ENCODE data around the gene EIF4H. TPM values are rescaled to one million over a fixed set of nuclear protein-coding genes. Genes with fewer than 3 reads are reported as not detected.
"Not testable (repeated sequence)": the region's sequence is repeated elsewhere in the genome, so short reads cannot be mapped to it uniquely, and the experiment has no call there.

EIF4H gene
- total RNA-seq, 2 experiments from 2014 or later: 240 to 264 TPM

GRCh38 chr7:74193913-74194312, 19.8 kb downstream of the EIF4H start:
- DNase-seq: no peak
- peaks cover 54% of the 10 kb centered on the region for H3K36me3 Mint-ChIP-seq (ENCODE audit: low read depth)
- POLR2A ChIA-PET: no interaction called here
- peak overlapping the region; percentile 5 for H3K27ac Mint-ChIP-seq
- no peaks in the 10 kb centered on the region for H3K9me3 Mint-ChIP-seq
- no peak overlapping the region for H3K4me3 Mint-ChIP-seq
- CTCF ChIA-PET: interaction anchor here (0.5 to 2.3 kb wide), 4 partner anchors 12 to 503 kb away, joined by 3 to 11 read pairs (median 8); no protein-coding TSS in a partner anchor
- peaks cover 10% of the 10 kb centered on the region for H3K4me1 Mint-ChIP-seq
- no peaks in the 10 kb centered on the region for H3K27me3 Mint-ChIP-seq

- CTCF ChIA-PET: interaction anchor here (2.3 kb wide), 2 partner anchors 11 to 127 kb away, joined by 6 to 11 read pairs; no protein-coding TSS in a partner anchor
- POLR2A ChIA-PET: no interaction called here
- Mint-ChIP-seq H3K36me3 (ENCODE audit: low read depth) (peaks cover 48% of the 10 kb centered on the region), H3K27me3 (no peaks in the 10 kb centered on the region), H3K4me3 (no peak overlapping the region), H3K4me1 (peaks cover 10% of the 10 kb centered on the region), H3K27ac (no peak overlapping the region), H3K9me3 (no peaks in the 10 kb centered on the region)
- no peak for DNase-seq
Observed at GRCh38 chr7:74194686-74195085, 20.5 kb downstream of the EIF4H start.

DNA sequence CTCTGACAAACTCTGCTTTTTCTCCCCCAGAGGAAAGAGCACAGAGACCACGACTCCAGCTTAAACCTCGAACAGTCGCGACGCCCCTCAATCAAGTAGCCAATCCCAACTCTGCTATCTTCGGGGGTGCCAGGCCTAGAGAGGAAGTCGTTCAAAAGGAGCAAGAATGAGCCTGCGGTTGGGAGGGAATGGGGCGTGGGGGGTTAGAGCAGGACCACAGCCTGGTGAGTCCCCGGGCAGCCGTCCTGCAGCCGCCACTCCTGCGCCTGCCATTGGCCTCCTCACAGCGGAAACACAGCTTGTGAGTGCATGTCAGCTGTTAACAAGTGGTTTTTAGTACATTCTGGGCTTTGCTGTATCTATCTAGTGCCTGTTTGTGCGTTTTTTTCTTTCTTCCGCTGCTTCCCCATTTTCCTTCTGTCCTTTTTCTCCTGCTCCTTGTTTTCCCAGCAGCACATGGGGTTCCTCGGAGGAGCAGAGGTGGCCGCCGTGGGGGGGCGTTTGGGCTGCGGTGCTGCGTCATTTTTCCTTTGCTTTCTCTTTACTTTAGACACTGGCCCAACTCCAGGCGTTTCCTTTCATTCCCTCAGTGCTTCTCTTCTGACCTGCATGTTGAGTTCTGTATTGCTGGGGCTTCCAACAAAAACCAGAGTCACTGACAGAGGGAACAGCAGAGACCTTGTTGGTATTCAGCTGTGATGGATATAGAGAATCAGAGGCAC, 21.1 kb downstream of the EIF4H start:
- H3K9me3 Mint-ChIP-seq, CTCF ChIA-PET, H3K4me3 Mint-ChIP-seq, POLR2A ChIA-PET, H3K27me3 Mint-ChIP-seq, DNase-seq: not testable (repeated sequence)
- Mint-ChIP-seq H3K4me1 (peaks cover 10% of the 10 kb centered on the region), H3K36me3 (ENCODE audit: low read depth) (peaks cover 44% of the 10 kb centered on the region), H3K27ac (peak overlapping the region; percentile 66)

DNA sequence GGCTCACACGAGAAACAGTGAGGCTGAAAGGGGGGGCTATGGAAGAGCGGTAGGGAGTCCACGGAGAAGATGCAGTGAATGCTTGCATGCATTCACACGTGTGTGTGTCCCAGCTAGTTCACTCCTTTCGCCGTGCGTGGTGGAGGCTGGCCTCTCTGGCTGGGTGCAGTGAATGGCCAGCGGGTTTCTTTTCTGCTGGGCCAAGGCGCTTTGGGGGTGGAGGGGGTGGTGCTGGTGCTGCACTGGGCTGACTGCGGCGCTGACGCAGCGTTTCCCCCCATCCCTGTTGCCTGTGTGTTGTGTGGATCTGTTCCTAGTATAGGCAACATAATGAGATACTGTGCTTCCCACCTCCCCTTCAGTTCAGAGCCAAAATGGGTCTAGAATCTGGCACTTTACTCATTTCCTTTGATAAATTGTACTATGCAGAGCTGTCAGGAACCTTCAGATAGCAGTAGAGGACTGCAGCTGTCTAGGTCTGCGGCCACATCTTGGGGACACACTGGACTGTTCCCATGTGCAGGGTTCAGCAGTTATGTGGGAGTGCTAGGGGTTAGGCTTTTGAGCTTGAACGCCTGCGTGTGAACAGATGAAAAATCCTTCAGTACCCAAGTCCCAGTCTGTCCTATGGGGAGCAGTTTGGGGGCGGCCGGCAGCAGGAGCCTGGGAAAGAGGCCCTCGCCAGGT, 22.0 kb downstream of the EIF4H start:
- Mint-ChIP-seq H3K4me1 (peaks cover 10% of the 10 kb centered on the region), H3K27ac (peak overlapping the region; percentile 82)

GRCh38 chr7:74197449-74198124, 23.4 kb downstream of the EIF4H start:
- CTCF ChIA-PET: interaction anchor here (0.6 to 2.1 kb wide), 2 partner anchors 9 to 22 kb away, joined by 3 to 7 read pairs; no protein-coding TSS in a partner anchor
- POLR2A ChIA-PET: no interaction called here
- H3K36me3 Mint-ChIP-seq (ENCODE audit: low read depth): peaks cover 30% of the 10 kb centered on the region
- no peak overlapping the region for H3K27ac Mint-ChIP-seq
- no peaks in the 10 kb centered on the region for H3K9me3 Mint-ChIP-seq
- no peak overlapping the region for H3K4me3 Mint-ChIP-seq
- DNase-seq: no peak
- H3K4me1 Mint-ChIP-seq: peaks cover 11% of the 10 kb centered on the region
- H3K27me3 Mint-ChIP-seq: no peaks in the 10 kb centered on the region

More for the DNA sequence above, 22.0 kb downstream of the EIF4H start:
- POLR2A ChIA-PET, H3K9me3 Mint-ChIP-seq, H3K27me3 Mint-ChIP-seq, H3K4me3 Mint-ChIP-seq, CTCF ChIA-PET, DNase-seq: not testable (repeated sequence)
- peaks cover 40% of the 10 kb centered on the region for H3K36me3 Mint-ChIP-seq (ENCODE audit: low read depth)

GRCh38 chr7:74199551-74200355, 25.6 kb downstream of the EIF4H start:
- H3K27ac Mint-ChIP-seq: peak overlapping the region; percentile 15
- H3K9me3 Mint-ChIP-seq: no peaks in the 10 kb centered on the region
- ChIA-PET CTCF (interaction anchor here (0.8 kb wide), 1 partner anchor 8 kb away, joined by 3 read pairs; no protein-coding TSS in a partner anchor), POLR2A (interaction anchor here (0.7 kb wide), 1 partner anchor 55 kb away, joined by 4 read pairs; no protein-coding TSS in a partner anchor)
- peaks cover 19% of the 10 kb centered on the region for H3K4me1 Mint-ChIP-seq
- H3K36me3 Mint-ChIP-seq (ENCODE audit: low read depth): peaks cover 18% of the 10 kb centered on the region
- DNase-seq: no peak
- H3K27me3 Mint-ChIP-seq: no peaks in the 10 kb centered on the region
- H3K4me3 Mint-ChIP-seq: no peak overlapping the region

DNA sequence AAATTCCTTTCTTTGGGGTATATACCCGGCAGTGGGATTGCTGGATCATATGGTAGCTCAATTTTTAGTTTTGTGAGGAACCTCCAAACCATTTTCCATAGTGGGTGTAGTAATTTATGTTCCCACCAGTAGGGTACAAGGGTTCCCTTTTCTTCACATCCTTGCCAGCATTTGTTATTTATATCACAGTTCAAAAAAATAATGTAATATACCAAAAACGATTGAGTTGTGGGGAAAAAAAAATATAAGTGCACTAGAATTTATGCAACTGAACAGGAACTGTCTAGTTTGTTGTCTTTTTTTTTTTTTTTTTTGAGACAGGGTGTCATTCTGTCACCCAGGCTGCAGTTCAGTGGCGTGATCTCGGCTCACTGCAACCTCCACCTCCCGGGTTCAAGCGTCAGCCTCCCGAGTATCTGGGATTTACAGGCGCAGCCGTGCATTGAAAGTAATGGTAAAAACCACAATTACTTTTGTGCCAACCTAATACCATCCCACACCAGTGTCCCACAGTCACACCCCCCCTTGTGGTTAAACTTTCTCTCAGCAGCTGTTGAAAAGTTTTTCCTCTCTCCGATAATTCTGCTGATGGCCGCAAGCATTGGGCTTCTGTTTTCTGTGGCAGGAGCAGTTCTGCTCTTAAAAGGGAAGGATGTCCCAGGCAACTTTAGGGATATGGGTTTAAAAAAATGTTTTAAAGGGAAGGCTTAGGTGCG, 28.8 kb downstream of the EIF4H start:
- ChIA-PET POLR2A (no interaction called here), CTCF (interaction anchor here (0.6 to 1.0 kb wide), 3 partner anchors 363 to 1861 kb away, joined by 3 to 4 read pairs (median 3); no protein-coding TSS in a partner anchor)
- peaks cover 22% of the 10 kb centered on the region for H3K4me1 Mint-ChIP-seq
- H3K27me3 Mint-ChIP-seq: no peaks in the 10 kb centered on the region
- H3K4me3 Mint-ChIP-seq: no peak overlapping the region
- no peak for DNase-seq
- no peaks in the 10 kb centered on the region for H3K36me3 Mint-ChIP-seq (ENCODE audit: low read depth)
- H3K27ac Mint-ChIP-seq: no peak overlapping the region
- no peaks in the 10 kb centered on the region for H3K9me3 Mint-ChIP-seq

DNA sequence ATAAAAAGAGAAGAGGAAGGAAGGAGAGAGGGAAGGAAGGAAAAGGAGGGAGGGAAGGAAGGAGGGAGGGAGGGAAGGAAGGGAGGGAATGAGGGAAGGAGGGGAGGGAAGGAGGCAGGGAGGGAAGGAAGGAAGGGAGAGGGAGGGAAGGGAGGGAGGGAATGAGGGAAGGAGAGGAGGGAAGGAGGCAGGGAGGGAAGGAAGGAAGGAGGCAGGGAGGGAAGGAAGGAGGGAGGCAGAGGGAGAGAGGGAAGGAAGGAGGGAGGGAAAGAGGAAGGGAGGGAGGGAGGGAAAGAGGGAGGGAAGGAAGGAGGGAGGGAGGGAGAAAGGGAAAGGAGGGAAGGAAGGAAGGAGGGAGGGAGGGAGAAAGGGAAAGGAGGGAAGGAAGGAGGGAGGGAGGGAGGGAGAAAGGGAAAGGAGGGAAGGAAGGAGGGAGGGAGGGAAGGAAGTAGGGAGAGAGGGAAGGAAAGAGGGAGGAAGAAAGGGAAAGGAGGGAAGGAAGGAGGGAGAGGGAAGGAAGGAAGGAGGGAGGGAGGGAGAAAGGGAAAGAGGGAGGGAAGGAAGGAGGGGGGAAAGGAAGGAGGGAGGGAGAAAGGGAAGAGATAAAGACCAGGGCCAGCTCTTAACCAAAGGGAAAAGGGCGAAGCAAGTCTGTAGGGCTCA, 29.9 kb downstream of the EIF4H start:
- H3K4me1 Mint-ChIP-seq: peaks cover 26% of the 10 kb centered on the region
- ChIA-PET CTCF (interaction anchor here (0.6 to 1.0 kb wide), 3 partner anchors 18 to 1336 kb away, joined by 3 to 4 read pairs (median 3); no protein-coding TSS in a partner anchor), POLR2A (no interaction called here)
- no peak overlapping the region for H3K4me3 Mint-ChIP-seq
- no peaks in the 10 kb centered on the region for H3K9me3 Mint-ChIP-seq
- no peak for DNase-seq
- no peak overlapping the region for H3K27ac Mint-ChIP-seq
- no peaks in the 10 kb centered on the region for H3K36me3 Mint-ChIP-seq (ENCODE audit: low read depth)
- H3K27me3 Mint-ChIP-seq: no peaks in the 10 kb centered on the region

- H3K4me3 Mint-ChIP-seq; H3K36me3 Mint-ChIP-seq (ENCODE audit: low read depth); H3K27ac Mint-ChIP-seq; POLR2A ChIA-PET; H3K9me3 Mint-ChIP-seq; H3K27me3 Mint-ChIP-seq; DNase-seq: not testable (repeated sequence)
- CTCF ChIA-PET: interaction anchor here (0.6 to 2.8 kb wide), 36 partner anchors 8 to 850 kb away, joined by 3 to 32 read pairs (median 5); no protein-coding TSS in a partner anchor
- peaks cover 36% of the 10 kb centered on the region for H3K4me1 Mint-ChIP-seq
Observed at GRCh38 chr7:74206052-74206451, 31.9 kb downstream of the EIF4H start.

GRCh38 chr7:74206589-74207120, 32.5 kb downstream of the EIF4H start:
- DNase-seq: peak; percentile 80
- no peaks in the 10 kb centered on the region for H3K9me3 Mint-ChIP-seq
- H3K27me3 Mint-ChIP-seq: no peaks in the 10 kb centered on the region
- H3K4me1 Mint-ChIP-seq: peaks cover 36% of the 10 kb centered on the region
- no peaks in the 10 kb centered on the region for H3K36me3 Mint-ChIP-seq (ENCODE audit: low read depth)
- CTCF ChIA-PET: interaction anchor here (0.6 to 2.8 kb wide), 40 partner anchors 8 to 850 kb away, joined by 3 to 32 read pairs (median 5); no protein-coding TSS in a partner anchor
- H3K4me3 Mint-ChIP-seq: peak overlapping the region; percentile 10
- POLR2A ChIA-PET: interaction anchor here (0.6 kb wide), 1 partner anchor 194 kb away, joined by 3 read pairs; no protein-coding TSS in a partner anchor
- no peak overlapping the region for H3K27ac Mint-ChIP-seq

DNA sequence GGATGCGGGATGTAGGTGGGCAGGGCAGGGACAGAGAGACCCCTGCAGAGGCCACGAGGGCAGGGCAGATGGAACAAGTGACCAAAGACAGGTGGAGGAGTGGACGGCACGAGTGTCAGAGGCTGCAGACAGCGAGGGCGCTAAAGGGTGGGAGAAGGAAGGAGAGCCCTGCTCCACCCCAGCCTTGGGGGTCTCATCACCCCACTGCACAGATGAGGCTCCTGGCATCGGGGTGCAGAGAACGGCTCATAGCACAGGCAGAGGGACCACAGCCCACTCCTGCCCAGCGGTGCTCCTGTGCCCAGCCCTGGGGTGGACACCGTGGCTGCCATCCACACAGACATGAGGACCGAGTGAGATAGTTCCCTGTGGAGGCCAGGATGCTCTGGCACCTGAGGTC, 33.4 kb downstream of the EIF4H start:
- Mint-ChIP-seq H3K4me3 (no peak overlapping the region), H3K27ac (no peak overlapping the region), H3K9me3 (no peaks in the 10 kb centered on the region), H3K36me3 (ENCODE audit: low read depth) (no peaks in the 10 kb centered on the region), H3K4me1 (peaks cover 37% of the 10 kb centered on the region), H3K27me3 (no peaks in the 10 kb centered on the region)
- CTCF ChIA-PET: interaction anchor here (0.6 to 2.8 kb wide), 17 partner anchors 8 to 202 kb away, joined by 3 to 32 read pairs (median 5); no protein-coding TSS in a partner anchor
- POLR2A ChIA-PET: no interaction called here
- DNase-seq: no peak

Measured in activated CD4-positive, alpha-beta T cell treated with anti-CD3 and anti-CD28 coated beads, Interleukin-2, amount 10 ng/mL, durations not matched to agents 7 days and 5 days (primary cell).